Activated CD8-positive, alpha-beta memory T cell treated with anti-CD3 and anti-CD28 coated beads, Interleukin-2, amount 50 U/mL, for 24 hours (primary cell): ENCODE results near the gene FREM3.

Experiments used
- DNase-seq: peaks from one replicate; pipeline ENCODE4 v3.0.0-alpha.2; 2020; ENCODE audit errors: extremely low read depth

Gene FREM3

GRCh38 chr4:143667461-143667860 is 33.0 kb downstream of the FREM3 start:
- DNase-seq = no peak

- DNase-seq = no peak
These were observed 42.1 kb downstream of the FREM3 start for GRCh38 chr4:143658336-143658735.

GRCh38 chr4:143654571-143654970 is 45.9 kb downstream of the FREM3 start:
- DNase-seq = no peak

- DNase-seq = no peak
These were observed 47.4 kb downstream of the FREM3 start for GRCh38 chr4:143653031-143653430.

GRCh38 chr4:143643399-143643798 is 57.1 kb downstream of the FREM3 start:
- DNase-seq = no peak

GRCh38 chr4:143642611-143643010 is 57.9 kb downstream of the FREM3 start:
- DNase-seq = no peak

- no peak for DNase-seq
These were observed 59.1 kb downstream of the FREM3 start for GRCh38 chr4:143641361-143641760.

GRCh38 chr4:143634763-143635162 is 65.7 kb downstream of the FREM3 start:
- DNase-seq = no peak

- DNase-seq = no peak
These were observed 66.6 kb downstream of the FREM3 start for GRCh38 chr4:143633833-143634232.

- DNase-seq = no peak
These were observed 74.2 kb downstream of the FREM3 start for GRCh38 chr4:143626134-143626911.

- no peak for DNase-seq
These were observed 74.8 kb downstream of the FREM3 start for GRCh38 chr4:143625632-143626031.

GRCh38 chr4:143623896-143624295 is 76.6 kb downstream of the FREM3 start:
- DNase-seq = no peak

- no peak for DNase-seq
These were observed 81.7 kb downstream of the FREM3 start for GRCh38 chr4:143618811-143619210.

GRCh38 chr4:143617994-143618679 is 82.3 kb downstream of the FREM3 start:
- DNase-seq = no peak

GRCh38 chr4:143616771-143617170 is 83.7 kb downstream of the FREM3 start:
- no peak for DNase-seq

- no peak for DNase-seq
These were observed 91.0 kb downstream of the FREM3 start for GRCh38 chr4:143609492-143609891.

- no peak for DNase-seq
These were observed 94.0 kb downstream of the FREM3 start for GRCh38 chr4:143606480-143606879.

- DNase-seq = no peak
These were observed 100.6 kb downstream of the FREM3 start for GRCh38 chr4:143599827-143600226.

- no peak for DNase-seq
These were observed 101.7 kb downstream of the FREM3 start for GRCh38 chr4:143598816-143599215.

GRCh38 chr4:143597276-143597675 is 103.2 kb downstream of the FREM3 start:
- DNase-seq = no peak

GRCh38 chr4:143587703-143588102 is 112.8 kb downstream of the FREM3 start:
- DNase-seq = no peak

GRCh38 chr4:143586080-143586479 is 114.4 kb downstream of the FREM3 start:
- no peak for DNase-seq

GRCh38 chr4:143585548-143585947 is 114.9 kb downstream of the FREM3 start:
- no peak for DNase-seq
